GM19240 (cell line): ENCODE data around the gene MARCHF5.
"Not testable (repeated sequence)": the region's sequence is repeated elsewhere in the genome, so short reads cannot be mapped to it uniquely, and the experiment has no call there.

ENCODE experiments used
- DNase-seq: peaks from one replicate; pipeline ENCODE4 v3.0.0; 2011; ENCODE audit warnings: low spot score; ENCODE audit not compliant: insufficient read length

The MARCHF5 gene

GRCh38 chr10:92387289-92387940, 96.4 kb downstream of the MARCHF5 start:
- no peak for DNase-seq

DNA sequence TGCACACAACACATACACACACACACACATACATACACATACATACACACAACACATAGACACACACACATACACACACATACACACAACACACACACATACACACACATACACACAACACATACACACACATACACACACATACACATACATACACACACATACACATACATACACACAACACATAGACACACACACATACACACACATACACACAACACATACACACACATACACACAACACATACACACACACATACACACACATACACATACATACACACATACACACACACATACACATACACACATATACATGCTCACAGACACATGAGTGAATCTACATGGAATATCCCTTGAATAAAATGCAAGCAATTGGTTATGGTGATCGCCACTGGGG, 102.2 kb downstream of the MARCHF5 start:
- not testable (repeated sequence) for DNase-seq

DNA sequence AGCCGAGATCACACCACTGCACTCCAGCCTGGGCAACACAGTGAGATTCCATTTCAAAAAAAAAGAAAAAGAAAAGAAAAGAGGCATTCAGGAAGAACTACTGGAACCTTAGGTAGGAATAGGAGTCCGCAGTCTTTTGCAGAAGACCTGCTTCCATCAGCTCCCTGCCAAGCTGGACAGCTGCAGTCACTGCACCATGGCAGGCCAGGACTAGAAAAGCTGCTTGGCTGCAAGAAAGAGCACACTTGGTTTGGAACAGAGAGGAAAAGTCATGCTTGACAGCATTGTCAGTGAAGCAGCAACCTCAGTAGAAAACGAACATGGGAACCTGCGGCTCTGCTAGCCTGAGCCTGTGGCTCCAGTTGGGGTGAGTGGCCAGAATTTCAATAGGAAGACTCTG, 104.3 kb downstream of the MARCHF5 start:
- no peak for DNase-seq

DNA sequence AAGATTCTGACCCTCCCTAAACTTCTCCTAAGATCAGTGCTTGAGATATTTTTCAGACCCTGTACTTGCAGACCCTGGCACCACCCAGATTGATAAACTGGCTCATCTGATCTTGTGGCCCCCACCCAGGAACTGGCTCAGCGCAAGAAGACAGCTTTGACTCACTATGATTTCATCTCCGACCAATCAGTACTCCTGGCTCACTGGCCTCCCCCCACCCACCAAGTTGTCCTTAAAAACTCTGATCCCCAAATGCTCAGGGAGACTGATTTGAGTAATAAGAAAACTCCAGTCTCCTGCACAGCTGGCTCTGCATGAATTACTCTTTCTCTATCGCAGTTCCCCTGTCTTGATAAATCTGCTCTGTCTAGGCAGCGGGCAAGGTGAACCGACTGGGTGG, 111.3 kb downstream of the MARCHF5 start:
- DNase-seq = not testable (repeated sequence)
